Vagina (tissue), 2 donors: ENCODE measurements around the gene IGSF23. TPM values are rescaled to one million over a fixed set of nuclear protein-coding genes. Genes with fewer than 3 reads are reported as not detected.

Experiments
- DNase-seq, 2 donors: peaks; one replicate each; pipeline ENCODE4 v3.0.0-alpha.2; 2017; ENCODE audit errors: extremely low spot score in 2 of 2
- H3K27ac ChIP-seq: fragments of 200-600 bp; sonication (generic); one replicate; pipeline ENCODE4 v1.5.1; 2019
- H3K27me3 ChIP-seq: fragments of 200-600 bp; sonication (generic); one replicate; pipeline ENCODE4 v1.5.1; 2019
- H3K36me3 ChIP-seq, 2 donors: fragments of 200-600 bp; sonication (generic); one replicate each; pipeline ENCODE4 v1.5.1; 2017 to 2019
- H3K4me1 ChIP-seq: fragments of 200-600 bp; sonication (generic); one replicate; pipeline ENCODE4 v1.5.1; 2019
- H3K4me3 ChIP-seq, 2 donors: fragments of 200-600 bp; sonication (generic); 1 replicate in 1 of 2; 2 replicates in 1 of 2; pipeline ENCODE4 v1.5.1; 2016 to 2019
- H3K9me3 ChIP-seq: fragments of 200-600 bp; sonication (generic); one replicate; pipeline ENCODE4 v1.5.1; 2019
- POLR2A ChIP-seq, 2 donors: fragments of 450-650 bp; IDR thresholded peaks; one replicate each; pipeline ENCODE4 v1.6.1; 2017; ENCODE audit warnings: antibody characterized with exemption in 2 of 2, mild to moderate bottlenecking in 2 of 2, moderate library complexity in 2 of 2
- POLR2AphosphoS5 ChIP-seq, 2 donors: sonication (generic); formaldehyde crosslinking; IDR thresholded peaks; one replicate each; pipeline ENCODE4 v1.9.0; 2017; ENCODE audit warnings: antibody characterized with exemption in 2 of 2, mild to moderate bottlenecking in 2 of 2, low read depth in 1 of 2; ENCODE audit not compliant: insufficient read depth in 1 of 2
- intact Hi-C: fragments of 100-400 bp; cut with DNase I; formaldehyde crosslinking; loops from one replicate; pipeline ENCODE4 v1.15.1; 2023
- total RNA-seq: library from RNA; depleted of rRNA; stranded (reverse); fragments of >200 nt; gene quantifications from one replicate; pipeline ENCODE4 v1.2.3, GENCODE V29; 2016
- TF ChIP-seq, protein P1 (sequence below), 3 experiments: fragments of 450-650 bp in 2 of 3; fragments of 200-600 bp in 1 of 3; sonication (generic) in 1 of 3; IDR thresholded peaks; one replicate each; pipeline ENCODE4 v1.5.1; 2017 to 2019; ENCODE audit warnings: antibody characterized with exemption in 3 of 3, mild to moderate bottlenecking in 2 of 3, moderate library complexity in 2 of 3

Gene IGSF23
- total RNA-seq, 1 donor from 2014 or later: not detected

DNA sequence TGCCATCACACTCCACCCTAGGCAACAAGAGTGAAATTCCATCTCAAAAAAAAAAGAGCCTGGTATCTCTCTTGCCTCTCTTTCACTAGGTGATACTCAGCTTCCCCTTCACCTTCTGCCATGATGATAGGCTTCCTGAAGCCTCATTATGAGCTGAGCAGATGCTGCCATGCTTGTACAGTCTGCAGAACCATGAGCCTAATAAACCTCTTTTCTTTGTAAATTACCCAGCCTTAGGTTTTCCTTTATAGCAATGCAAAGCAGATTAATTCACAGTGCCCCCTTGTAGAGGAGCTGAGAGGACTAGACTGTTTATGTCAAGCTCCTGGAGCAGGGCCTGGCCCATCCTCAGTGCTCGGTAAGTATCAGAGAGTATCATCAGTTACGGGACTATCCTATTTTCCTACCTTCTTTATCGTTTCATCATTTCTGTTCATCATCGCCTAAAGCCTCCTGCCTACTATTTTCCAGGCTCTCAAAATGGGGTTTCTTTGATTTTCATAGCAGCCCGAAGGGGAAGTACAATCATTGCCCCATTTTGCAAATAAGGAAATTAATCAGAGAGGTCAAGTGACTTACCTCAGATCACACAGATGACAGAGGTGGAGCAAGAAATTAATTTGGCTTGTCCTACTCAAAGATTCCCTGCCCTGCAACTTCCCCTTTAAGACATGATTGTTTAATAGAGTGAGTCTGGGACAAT lies 33.5 kb upstream of the IGSF23 start:
- no peak overlapping the region for H3K4me3 ChIP-seq
- DNase-seq: no peak
- intact Hi-C loops: no loop called here
- TF ChIP-seq, protein P1, sequence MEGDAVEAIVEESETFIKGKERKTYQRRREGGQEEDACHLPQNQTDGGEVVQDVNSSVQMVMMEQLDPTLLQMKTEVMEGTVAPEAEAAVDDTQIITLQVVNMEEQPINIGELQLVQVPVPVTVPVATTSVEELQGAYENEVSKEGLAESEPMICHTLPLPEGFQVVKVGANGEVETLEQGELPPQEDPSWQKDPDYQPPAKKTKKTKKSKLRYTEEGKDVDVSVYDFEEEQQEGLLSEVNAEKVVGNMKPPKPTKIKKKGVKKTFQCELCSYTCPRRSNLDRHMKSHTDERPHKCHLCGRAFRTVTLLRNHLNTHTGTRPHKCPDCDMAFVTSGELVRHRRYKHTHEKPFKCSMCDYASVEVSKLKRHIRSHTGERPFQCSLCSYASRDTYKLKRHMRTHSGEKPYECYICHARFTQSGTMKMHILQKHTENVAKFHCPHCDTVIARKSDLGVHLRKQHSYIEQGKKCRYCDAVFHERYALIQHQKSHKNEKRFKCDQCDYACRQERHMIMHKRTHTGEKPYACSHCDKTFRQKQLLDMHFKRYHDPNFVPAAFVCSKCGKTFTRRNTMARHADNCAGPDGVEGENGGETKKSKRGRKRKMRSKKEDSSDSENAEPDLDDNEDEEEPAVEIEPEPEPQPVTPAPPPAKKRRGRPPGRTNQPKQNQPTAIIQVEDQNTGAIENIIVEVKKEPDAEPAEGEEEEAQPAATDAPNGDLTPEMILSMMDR (IDR thresholded peaks at IDR 0.05): no peak
- TF ChIP-seq POLR2A (IDR thresholded peaks at IDR 0.05) (no peak), POLR2AphosphoS5 (IDR thresholded peaks at IDR 0.05; ENCODE audit: insufficient read depth in 1 of 2, low read depth in 1 of 2) (no peak)
- H3K36me3 ChIP-seq: no peaks in the 10 kb centered on the region
- H3K27ac ChIP-seq: no peak overlapping the region
- H3K9me3 ChIP-seq: no peaks in the 10 kb centered on the region
- H3K4me1 ChIP-seq: no peaks in the 10 kb centered on the region
- H3K27me3 ChIP-seq: no peaks in the 10 kb centered on the region

DNA sequence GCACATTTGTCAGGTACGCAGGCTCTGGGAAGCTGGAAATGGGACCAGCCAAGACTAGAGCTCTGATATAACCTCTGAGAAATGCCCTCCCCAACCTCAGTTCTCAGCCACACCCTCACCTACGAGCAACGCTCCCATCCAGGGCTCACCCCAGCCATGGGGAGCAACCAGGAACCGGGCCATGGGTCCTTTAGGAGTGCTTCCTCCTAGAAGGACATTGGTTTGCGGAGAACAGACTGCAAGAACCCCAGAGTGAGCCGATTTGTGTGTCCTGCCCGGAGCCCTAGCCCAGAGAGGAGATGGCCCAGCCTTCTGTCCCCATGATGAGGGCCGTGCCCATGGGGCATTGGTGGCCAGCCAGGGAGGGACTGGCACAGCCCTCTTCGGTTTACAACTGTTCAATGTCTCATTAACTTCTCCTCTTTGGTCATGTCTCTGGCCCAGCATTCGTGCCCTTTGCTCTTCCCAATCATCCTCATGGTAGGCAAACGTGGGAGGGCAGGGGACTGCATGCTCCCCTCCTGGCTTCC lies 32.9 kb upstream of the IGSF23 start:
- Histone ChIP-seq H3K9me3 (no peaks in the 10 kb centered on the region), H3K4me1 (no peaks in the 10 kb centered on the region), H3K27ac (no peak overlapping the region), H3K36me3 (no peaks in the 10 kb centered on the region), H3K4me3 (no peak overlapping the region), H3K27me3 (no peaks in the 10 kb centered on the region)
- TF ChIP-seq POLR2AphosphoS5 (IDR thresholded peaks at IDR 0.05; ENCODE audit: insufficient read depth in 1 of 2, low read depth in 1 of 2) (no peak), POLR2A (IDR thresholded peaks at IDR 0.05) (no peak)
- TF ChIP-seq, protein P1 (IDR thresholded peaks at IDR 0.05): no peak
- intact Hi-C loops: no loop called here
- no peak for DNase-seq

DNA sequence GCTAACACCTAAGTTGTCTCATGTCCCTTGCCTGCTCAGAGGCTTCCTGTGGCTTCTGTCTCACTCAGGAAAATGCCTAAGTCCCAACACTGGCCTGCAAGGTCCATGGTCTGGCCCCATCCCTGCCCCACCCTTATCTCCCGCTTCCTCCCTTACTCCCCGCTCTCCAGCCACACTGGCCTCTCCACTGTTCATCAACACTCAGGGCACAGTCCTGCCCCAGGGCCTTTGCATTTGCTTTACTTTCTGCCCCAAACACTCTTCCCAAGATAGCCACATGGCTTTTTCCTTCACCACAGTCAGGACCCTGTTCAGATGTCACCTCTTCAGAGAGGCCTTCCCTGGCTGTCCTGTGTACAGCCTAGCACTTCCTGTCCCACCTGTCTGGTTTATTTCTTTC lies 32.1 kb upstream of the IGSF23 start:
- H3K4me1 ChIP-seq: no peaks in the 10 kb centered on the region
- TF ChIP-seq POLR2AphosphoS5 (IDR thresholded peaks at IDR 0.05; ENCODE audit: insufficient read depth in 1 of 2, low read depth in 1 of 2): no peak
- TF ChIP-seq, protein P1 (IDR thresholded peaks at IDR 0.05): no peak
- no peak for TF ChIP-seq POLR2A (IDR thresholded peaks at IDR 0.05)
- H3K9me3 ChIP-seq: no peaks in the 10 kb centered on the region
- H3K27me3 ChIP-seq: no peaks in the 10 kb centered on the region
- no peak overlapping the region for H3K27ac ChIP-seq
- intact Hi-C loops: no loop called here
- DNase-seq: no peak
- H3K36me3 ChIP-seq: no peaks in the 10 kb centered on the region
- no peak overlapping the region for H3K4me3 ChIP-seq

DNA sequence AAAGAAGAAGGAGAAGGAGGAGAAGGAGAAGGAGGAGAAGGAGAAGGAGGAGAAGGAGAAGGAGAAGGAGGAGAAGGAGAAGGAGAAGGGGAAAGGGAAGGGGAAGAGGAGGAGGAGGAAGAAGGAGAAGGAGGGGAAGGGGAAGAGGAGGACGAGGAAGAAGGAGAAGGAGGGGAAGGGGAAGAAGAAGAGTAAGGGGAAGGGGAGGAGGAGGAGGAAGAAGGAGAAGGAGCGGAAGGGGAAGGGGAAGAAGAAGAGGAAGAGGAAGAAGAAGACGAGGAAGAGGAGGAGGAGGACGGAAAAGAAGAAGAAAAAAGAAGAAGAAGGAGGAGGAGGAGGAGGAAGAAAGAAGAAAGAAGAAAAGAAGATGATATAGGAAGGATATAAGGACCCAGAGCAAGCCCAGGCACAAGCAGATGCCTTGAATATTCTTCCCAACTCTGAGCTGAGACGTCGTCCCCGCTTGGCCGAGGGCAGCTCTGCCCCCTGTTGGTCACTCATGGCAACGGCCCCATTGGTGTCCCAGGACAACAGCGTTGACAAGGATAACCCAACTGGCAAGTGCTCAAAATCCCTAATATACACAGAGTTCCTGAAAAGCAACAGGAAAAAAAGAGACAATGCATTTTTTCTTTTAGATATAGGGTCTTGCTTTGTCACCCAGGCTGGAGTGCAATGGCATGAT lies 30.6 kb upstream of the IGSF23 start:
- intact Hi-C loops: no loop called here
- Histone ChIP-seq H3K36me3 (no peaks in the 10 kb centered on the region), H3K9me3 (no peaks in the 10 kb centered on the region), H3K27ac (no peak overlapping the region), H3K27me3 (no peaks in the 10 kb centered on the region), H3K4me1 (no peaks in the 10 kb centered on the region), H3K4me3 (no peak overlapping the region)
- DNase-seq: no peak
- TF ChIP-seq POLR2AphosphoS5 (IDR thresholded peaks at IDR 0.05; ENCODE audit: insufficient read depth in 1 of 2, low read depth in 1 of 2) (no peak), POLR2A (IDR thresholded peaks at IDR 0.05) (no peak)
- TF ChIP-seq, protein P1 (IDR thresholded peaks at IDR 0.05): no peak
